Measurements from ENCODE around the gene MORN3. TPM values are rescaled to one million over a fixed set of nuclear protein-coding genes. Genes with fewer than 3 reads are reported as not detected.
"Not testable (repeated sequence)": the region's sequence is repeated elsewhere in the genome, so short reads cannot be mapped to it uniquely, and the experiment has no call there.

Gene MORN3
- total RNA-seq, 3 donors from 2014 or later (not counting 1 experiment from before 2014, with no cell fraction given), result 3.0 to 7.6 (median 4.4) TPM

- Mint-ChIP-seq H3K9me3 (no peaks in the 10 kb centered on the region), H3K4me1 (peaks cover 16 to 34% of the 10 kb centered on the region in 2 donors), H3K27me3 (ENCODE audit: low read depth in 2 of 2) (no peaks in the 10 kb centered on the region), H3K36me3 (no peaks in the 10 kb centered on the region), H3K27ac (peak overlapping the region; percentile 100), H3K4me3 (peak overlapping the region; percentile 93)
- 75% methylated on average over 12 of the region's 12 CpGs for WGBS (ENCODE audit: insufficient coverage)
- no peaks in the 10 kb centered on the region for H3K36me3 ChIP-seq (ENCODE audit: control insufficient read depth, insufficient read depth, low read length)
- DNase-seq, result peak; percentile 43 to 55
- H3K4me3 ChIP-seq (ENCODE audit: low read length), result peak overlapping the region; percentile 76
- no peaks in the 10 kb centered on the region for H3K9me3 ChIP-seq (ENCODE audit: control insufficient read depth, insufficient read depth, low read length)
- TF ChIP-seq CTCF (IDR thresholded peaks at IDR 0.05), result no peak
- peaks cover 32% of the 10 kb centered on the region for H3K4me1 ChIP-seq (ENCODE audit: control insufficient read depth, insufficient read depth, low read length)
- H3K27ac ChIP-seq (ENCODE audit: low read length), result peak overlapping the region; percentile 100
- no peaks in the 10 kb centered on the region for H3K27me3 ChIP-seq (ENCODE audit: control insufficient read depth, insufficient read depth, low read length)
- intact Hi-C loops (cut with micrococcal nuclease), result loop anchor here (2.0 kb wide), 1 partner anchor 14 kb away; no protein-coding TSS in a partner anchor
- peak in 1 of 3 donors; percentile 4 for ATAC-seq
These were observed 3.6 kb upstream of the MORN3 start for GRCh38 chr12:121673013-121673511.

- Mint-ChIP-seq H3K4me1 (peaks cover 27 to 57% of the 10 kb centered on the region in 2 donors), H3K27me3 (ENCODE audit: low read depth in 2 of 2) (no peaks in the 10 kb centered on the region), H3K4me3 (no peak overlapping the region), H3K36me3 (no peaks in the 10 kb centered on the region), H3K9me3 (no peaks in the 10 kb centered on the region), H3K27ac (peak overlapping the region in 1 of 2 donors; percentile 79)
- peaks cover 51% of the 10 kb centered on the region for H3K4me1 ChIP-seq (ENCODE audit: control insufficient read depth, insufficient read depth, low read length)
- DNase-seq (peak; percentile 47 to 79), ATAC-seq (no peak)
- H3K36me3 ChIP-seq (ENCODE audit: control insufficient read depth, insufficient read depth, low read length), result no peaks in the 10 kb centered on the region
- no peaks in the 10 kb centered on the region for H3K9me3 ChIP-seq (ENCODE audit: control insufficient read depth, insufficient read depth, low read length)
- no peaks in the 10 kb centered on the region for H3K27me3 ChIP-seq (ENCODE audit: control insufficient read depth, insufficient read depth, low read length)
- H3K4me3 ChIP-seq (ENCODE audit: low read length), result no peak overlapping the region
- intact Hi-C loops (cut with micrococcal nuclease), result loop anchor here (1.0 kb wide), 1 partner anchor 169 kb away; no protein-coding TSS in a partner anchor
- peak; percentile 68 for TF ChIP-seq CTCF (IDR thresholded peaks at IDR 0.05)
- 90% methylated on average over 18 of the region's 18 CpGs for WGBS (ENCODE audit: insufficient coverage)
- H3K27ac ChIP-seq (ENCODE audit: low read length), result no peak overlapping the region
These were observed 519 bp downstream of the MORN3 start for GRCh38 chr12:121668750-121669520.

GRCh38 chr12:121666829-121667228 lies 2.6 kb downstream of the MORN3 start:
- H3K9me3 ChIP-seq (ENCODE audit: control insufficient read depth, insufficient read depth, low read length); H3K27ac ChIP-seq (ENCODE audit: low read length); H3K27me3 Mint-ChIP-seq (ENCODE audit: low read depth in 2 of 2); H3K4me3 ChIP-seq (ENCODE audit: low read length); H3K36me3 ChIP-seq (ENCODE audit: control insufficient read depth, insufficient read depth, low read length); H3K9me3 Mint-ChIP-seq; DNase-seq; ATAC-seq; H3K36me3 Mint-ChIP-seq; intact Hi-C loops (cut with micrococcal nuclease); H3K27me3 ChIP-seq (ENCODE audit: control insufficient read depth, insufficient read depth, low read length): not testable (repeated sequence)
- H3K4me1 ChIP-seq (ENCODE audit: control insufficient read depth, insufficient read depth, low read length), result peaks cover 45% of the 10 kb centered on the region
- Mint-ChIP-seq H3K27ac (peak overlapping the region; percentile 45 to 49), H3K4me3 (peak overlapping the region; percentile 17), H3K4me1 (peaks cover 20 to 43% of the 10 kb centered on the region in 2 donors)
- 97% methylated on average over 4 of the region's 6 CpGs for WGBS (ENCODE audit: insufficient coverage)

- Mint-ChIP-seq H3K4me1 (peaks cover 32 to 46% of the 10 kb centered on the region in 2 donors), H3K36me3 (no peaks in the 10 kb centered on the region), H3K27me3 (ENCODE audit: low read depth in 2 of 2) (no peaks in the 10 kb centered on the region), H3K9me3 (no peaks in the 10 kb centered on the region), H3K4me3 (peak overlapping the region; percentile 91), H3K27ac (peak overlapping the region; percentile 93 to 96)
- Histone ChIP-seq H3K36me3 (ENCODE audit: control insufficient read depth, insufficient read depth, low read length) (no peaks in the 10 kb centered on the region), H3K27ac (ENCODE audit: low read length) (peak overlapping the region; percentile 91), H3K4me1 (ENCODE audit: control insufficient read depth, insufficient read depth, low read length) (peaks cover 61% of the 10 kb centered on the region), H3K27me3 (ENCODE audit: control insufficient read depth, insufficient read depth, low read length) (no peaks in the 10 kb centered on the region), H3K4me3 (ENCODE audit: low read length) (no peak overlapping the region), H3K9me3 (ENCODE audit: control insufficient read depth, insufficient read depth, low read length) (no peaks in the 10 kb centered on the region)
- ATAC-seq, result no peak
- intact Hi-C loops (cut with micrococcal nuclease), result no loop called here
- no peak for TF ChIP-seq CTCF (IDR thresholded peaks at IDR 0.05)
- 39% methylated on average over 2 of the region's 3 CpGs for WGBS (ENCODE audit: insufficient coverage)
- DNase-seq, result no peak
These were observed 5.9 kb downstream of the MORN3 start for GRCh38 chr12:121663610-121663929.

- H3K36me3 ChIP-seq (ENCODE audit: control insufficient read depth, insufficient read depth, low read length); H3K27me3 ChIP-seq (ENCODE audit: control insufficient read depth, insufficient read depth, low read length); H3K9me3 ChIP-seq (ENCODE audit: control insufficient read depth, insufficient read depth, low read length); H3K27me3 Mint-ChIP-seq (ENCODE audit: low read depth in 2 of 2); H3K27ac ChIP-seq (ENCODE audit: low read length); H3K9me3 Mint-ChIP-seq; DNase-seq; H3K4me3 ChIP-seq (ENCODE audit: low read length); intact Hi-C loops (cut with micrococcal nuclease); H3K36me3 Mint-ChIP-seq; ATAC-seq: not testable (repeated sequence)
- Mint-ChIP-seq H3K27ac (peak overlapping the region in 1 of 2 donors; percentile 84), H3K4me1 (peaks cover 48 to 59% of the 10 kb centered on the region in 2 donors), H3K4me3 (peak overlapping the region; percentile 42)
- WGBS (ENCODE audit: insufficient coverage), result 89% methylated on average over 11 of the region's 11 CpGs
- peaks cover 68% of the 10 kb centered on the region for H3K4me1 ChIP-seq (ENCODE audit: control insufficient read depth, insufficient read depth, low read length)
These were observed 7.9 kb downstream of the MORN3 start for GRCh38 chr12:121661353-121662105.
